ENCODE measurements around the gene C20orf144. TPM values are rescaled to one million over a fixed set of nuclear protein-coding genes. Genes with fewer than 3 reads are reported as not detected.

The C20orf144 gene
- total RNA-seq, 4 donors from 2014 or later: not detected

DNA sequence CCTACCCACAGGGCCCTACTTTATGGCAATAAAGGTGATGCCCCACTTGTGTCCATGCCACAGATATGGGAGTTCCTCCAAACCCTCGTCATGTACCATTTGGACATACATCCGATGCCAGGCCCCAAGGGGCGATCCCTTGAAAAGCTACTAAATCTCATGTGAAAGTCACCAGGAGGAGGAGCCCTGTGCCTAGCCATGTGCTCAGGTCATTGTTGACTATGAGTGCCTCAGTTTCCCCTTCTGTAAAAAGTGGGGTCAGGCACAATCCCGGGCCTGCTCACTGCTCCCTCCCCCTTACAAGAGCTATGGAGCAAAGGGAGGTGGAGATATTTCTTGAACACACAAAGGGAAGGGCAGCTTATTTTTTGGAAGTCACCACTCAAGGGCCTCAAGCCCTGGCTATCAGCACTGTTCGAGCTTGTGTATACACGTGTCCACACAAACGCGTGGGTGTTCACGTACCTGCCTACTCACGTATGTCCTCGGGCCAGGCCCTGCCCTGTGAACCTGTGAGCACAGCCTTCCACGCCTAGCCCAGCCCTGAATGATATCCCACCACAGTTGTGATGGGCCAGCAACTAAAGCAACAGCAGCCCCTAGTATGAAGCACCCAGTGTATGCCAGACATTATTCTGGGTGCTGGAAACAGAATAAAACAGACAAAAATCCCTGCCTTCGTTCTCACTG is 6.5 kb downstream of the C20orf144 start:
- Histone ChIP-seq H3K27ac (peak overlapping the region in 1 of 2 donors; percentile 95), H3K9me3 (no peaks in the 10 kb centered on the region), H3K4me3 (no peak overlapping the region), H3K36me3 (no peaks in the 10 kb centered on the region), H3K27me3 (no peaks in the 10 kb centered on the region), H3K4me1 (peaks cover 0 to 12% of the 10 kb centered on the region in 2 donors)
- TF ChIP-seq, protein P1, sequence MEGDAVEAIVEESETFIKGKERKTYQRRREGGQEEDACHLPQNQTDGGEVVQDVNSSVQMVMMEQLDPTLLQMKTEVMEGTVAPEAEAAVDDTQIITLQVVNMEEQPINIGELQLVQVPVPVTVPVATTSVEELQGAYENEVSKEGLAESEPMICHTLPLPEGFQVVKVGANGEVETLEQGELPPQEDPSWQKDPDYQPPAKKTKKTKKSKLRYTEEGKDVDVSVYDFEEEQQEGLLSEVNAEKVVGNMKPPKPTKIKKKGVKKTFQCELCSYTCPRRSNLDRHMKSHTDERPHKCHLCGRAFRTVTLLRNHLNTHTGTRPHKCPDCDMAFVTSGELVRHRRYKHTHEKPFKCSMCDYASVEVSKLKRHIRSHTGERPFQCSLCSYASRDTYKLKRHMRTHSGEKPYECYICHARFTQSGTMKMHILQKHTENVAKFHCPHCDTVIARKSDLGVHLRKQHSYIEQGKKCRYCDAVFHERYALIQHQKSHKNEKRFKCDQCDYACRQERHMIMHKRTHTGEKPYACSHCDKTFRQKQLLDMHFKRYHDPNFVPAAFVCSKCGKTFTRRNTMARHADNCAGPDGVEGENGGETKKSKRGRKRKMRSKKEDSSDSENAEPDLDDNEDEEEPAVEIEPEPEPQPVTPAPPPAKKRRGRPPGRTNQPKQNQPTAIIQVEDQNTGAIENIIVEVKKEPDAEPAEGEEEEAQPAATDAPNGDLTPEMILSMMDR (IDR thresholded peaks at IDR 0.05): no peak
- TF ChIP-seq POLR2A (IDR thresholded peaks at IDR 0.05): no peak
- peak in 1 of 2 donors; percentile 24 for DNase-seq
- intact Hi-C loops (cut with DNase I; ENCODE audit: low total_unique reads): loop anchor here (2.0 kb wide), 1 partner anchor 212 kb away; no protein-coding TSS in a partner anchor

DNA sequence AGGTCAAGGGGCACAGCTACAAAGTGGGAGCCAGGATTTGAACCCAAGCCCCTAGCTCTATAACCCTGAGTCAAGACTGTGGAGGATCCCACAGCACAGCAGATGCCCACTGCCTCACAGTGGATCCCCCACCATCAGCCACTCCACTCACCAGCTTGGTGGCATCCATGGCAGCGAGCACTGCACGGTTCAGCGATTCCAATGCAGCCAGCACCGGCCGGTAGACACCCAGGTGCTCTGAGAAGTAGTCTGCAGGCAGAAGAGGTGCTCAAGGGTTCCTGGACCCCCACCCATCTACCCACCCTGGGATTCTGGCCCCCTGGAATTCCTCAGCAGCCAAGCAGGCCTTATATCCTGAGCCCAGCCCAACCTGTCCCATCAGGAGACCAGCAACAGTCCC is 7.1 kb downstream of the C20orf144 start:
- no peaks in the 10 kb centered on the region for H3K36me3 ChIP-seq
- no peak for DNase-seq
- no peaks in the 10 kb centered on the region for H3K27me3 ChIP-seq
- no peak overlapping the region for H3K4me3 ChIP-seq
- intact Hi-C loops (cut with DNase I; ENCODE audit: low total_unique reads): loop anchor here (2.0 kb wide), 1 partner anchor 212 kb away; no protein-coding TSS in a partner anchor
- H3K9me3 ChIP-seq: no peaks in the 10 kb centered on the region
- H3K4me1 ChIP-seq: peaks cover 0 to 12% of the 10 kb centered on the region in 2 donors
- H3K27ac ChIP-seq: no peak overlapping the region
- TF ChIP-seq, protein P1 (IDR thresholded peaks at IDR 0.05): no peak
- TF ChIP-seq POLR2A (IDR thresholded peaks at IDR 0.05): no peak

DNA sequence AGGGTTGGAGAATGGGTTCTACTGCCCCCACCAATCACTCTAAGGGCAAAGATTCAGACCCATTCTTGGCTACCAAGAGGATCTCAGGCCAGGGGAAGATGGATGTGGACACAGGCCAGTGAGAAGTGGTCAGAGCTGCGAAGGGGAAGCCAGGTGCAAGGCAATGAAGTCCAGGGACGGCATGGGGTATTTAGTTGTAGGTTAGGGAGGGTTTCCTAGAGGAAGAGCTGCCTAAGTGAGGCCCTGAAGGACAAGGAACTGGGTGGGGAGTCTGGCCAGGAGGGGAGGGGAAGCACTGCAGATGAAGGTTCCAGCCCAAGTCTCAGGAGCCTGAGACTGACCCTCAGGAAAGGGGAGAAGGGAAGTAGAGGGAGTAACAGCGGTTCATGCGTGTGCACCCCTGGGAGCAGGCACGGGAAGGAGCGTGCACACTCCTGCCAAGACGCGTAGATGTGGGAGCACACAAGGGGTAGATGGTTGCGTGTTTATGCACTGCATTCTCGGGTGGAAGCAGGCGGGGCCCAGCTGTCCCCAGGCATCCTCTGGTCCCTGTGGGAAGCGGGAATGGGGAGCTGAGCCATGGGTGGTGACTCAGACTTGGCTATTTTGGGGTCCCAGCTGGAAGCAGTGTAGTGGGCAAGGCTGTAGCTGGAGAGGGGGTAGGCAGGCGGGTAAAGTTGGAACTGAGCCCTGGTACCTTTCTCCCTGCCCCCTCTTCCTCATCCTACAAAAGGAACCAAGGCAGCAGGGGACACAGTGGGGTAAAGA is 7.9 kb downstream of the C20orf144 start:
- TF ChIP-seq, protein P1 (IDR thresholded peaks at IDR 0.05): no peak
- no peak for TF ChIP-seq POLR2A (IDR thresholded peaks at IDR 0.05)
- peak in 1 of 2 donors; percentile 22 for DNase-seq
- H3K9me3 ChIP-seq: no peaks in the 10 kb centered on the region
- H3K4me3 ChIP-seq: no peak overlapping the region
- H3K27me3 ChIP-seq: no peaks in the 10 kb centered on the region
- H3K27ac ChIP-seq: no peak overlapping the region
- H3K4me1 ChIP-seq: peaks cover 0 to 12% of the 10 kb centered on the region in 2 donors
- no peaks in the 10 kb centered on the region for H3K36me3 ChIP-seq
- intact Hi-C loops (cut with DNase I; ENCODE audit: low total_unique reads): loop anchor here (2.0 kb wide), 1 partner anchor 213 kb away; no protein-coding TSS in a partner anchor

DNA sequence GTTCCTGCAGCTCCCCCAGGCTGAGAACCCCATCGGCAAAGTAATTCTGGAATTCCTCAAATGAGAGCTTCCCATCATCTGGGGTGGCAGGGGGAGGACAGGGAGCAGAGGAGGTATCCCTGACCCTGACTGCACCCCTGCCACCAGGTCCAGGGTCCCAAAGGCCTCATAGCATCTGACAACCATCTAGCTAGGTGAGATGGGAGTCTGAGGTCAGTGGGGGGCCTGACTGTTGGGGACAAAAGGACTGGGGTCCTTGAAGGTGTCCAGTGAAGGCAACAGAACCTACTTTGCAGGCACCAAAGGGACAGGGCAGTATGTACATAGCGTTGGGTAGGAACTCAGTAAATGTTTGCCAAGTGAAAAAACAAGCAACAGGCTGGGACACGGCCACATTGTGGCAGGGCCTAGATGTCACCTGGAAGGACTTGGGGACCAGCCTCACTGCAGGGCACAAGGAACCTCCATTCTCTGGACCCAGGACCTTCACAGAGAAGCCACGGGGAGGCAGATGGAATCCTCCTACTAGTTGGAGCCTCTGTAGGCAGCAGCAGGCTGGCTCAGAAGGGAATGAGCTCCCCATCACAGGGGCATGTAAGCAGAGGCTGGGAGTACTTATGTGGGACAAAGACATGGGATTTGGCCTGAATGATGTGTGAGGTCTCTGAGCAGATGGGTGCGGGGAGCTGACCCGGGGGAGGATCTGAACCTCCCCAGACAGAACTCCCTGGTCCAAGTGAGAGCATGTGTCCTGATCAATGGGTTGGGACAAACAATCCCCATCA is 8.8 kb downstream of the C20orf144 start:
- intact Hi-C loops (cut with DNase I; ENCODE audit: low total_unique reads): no loop called here
- no peak overlapping the region for H3K4me3 ChIP-seq
- H3K36me3 ChIP-seq: no peaks in the 10 kb centered on the region
- H3K9me3 ChIP-seq: no peaks in the 10 kb centered on the region
- H3K4me1 ChIP-seq: peaks cover 6 to 18% of the 10 kb centered on the region in 2 donors
- DNase-seq: no peak
- H3K27me3 ChIP-seq: no peaks in the 10 kb centered on the region
- H3K27ac ChIP-seq: no peak overlapping the region
- TF ChIP-seq, protein P1 (IDR thresholded peaks at IDR 0.05): no peak
- TF ChIP-seq POLR2A (IDR thresholded peaks at IDR 0.05): no peak

All from uterus (tissue), 4 donors.